Liver (tissue), 9 donors: ENCODE results near the gene ZBTB38. TPM values are rescaled to one million over a fixed set of nuclear protein-coding genes. Genes with fewer than 3 reads are reported as not detected.

ENCODE experiments used
- DNase-seq: peaks from one replicate; pipeline ENCODE4 v3.0.0-alpha.2; 2017; ENCODE audit warnings: low spot score
- H3K27ac ChIP-seq, 2 donors: one replicate each; pipeline ENCODE4 v1.7.0; 2013; ENCODE audit warnings: inconsistent platforms in 2 of 2, low read length in 2 of 2, control low read depth in 1 of 2, low read depth in 1 of 2, mild to moderate bottlenecking in 1 of 2
- H3K27me3 ChIP-seq, 4 donors: one replicate each; pipeline versions ENCODE4 v1.6.1 to v1.7.0; 2013; ENCODE audit warnings: low read length in 3 of 4, inconsistent platforms in 1 of 4, mild to moderate bottlenecking in 1 of 4, moderate library complexity in 1 of 4; ENCODE audit not compliant: control insufficient read depth in 4 of 4, insufficient read depth in 4 of 4
- H3K36me3 ChIP-seq, 4 donors: one replicate each; pipeline versions ENCODE4 v1.6.1 to v1.7.0; 2013; ENCODE audit warnings: low read length in 3 of 4, mild to moderate bottlenecking in 3 of 4, low read depth in 1 of 4, moderate library complexity in 1 of 4; ENCODE audit not compliant: control insufficient read depth in 4 of 4, insufficient read depth in 3 of 4
- H3K4me1 ChIP-seq, 4 donors: one replicate each; pipeline versions ENCODE4 v1.6.1 to v1.7.0; 2013; ENCODE audit warnings: low read length in 3 of 4, mild to moderate bottlenecking in 3 of 4, moderate library complexity in 1 of 4; ENCODE audit not compliant: control insufficient read depth in 4 of 4, insufficient read depth in 4 of 4
- H3K4me3 ChIP-seq, 3 donors: one replicate each; pipeline versions ENCODE4 v1.6.1 to v1.7.0; 2013; ENCODE audit warnings: low read length in 3 of 3, control low read depth in 1 of 3, low read depth in 1 of 3, mild to moderate bottlenecking in 1 of 3
- H3K9ac ChIP-seq, 2 donors: one replicate each; pipeline ENCODE4 v1.7.0; 2013; ENCODE audit warnings: low read length in 2 of 2, mild to moderate bottlenecking in 2 of 2, moderate library complexity in 2 of 2, control low read depth in 1 of 2, low read depth in 1 of 2
- H3K9me3 ChIP-seq, 4 donors: one replicate each; pipeline versions ENCODE4 v1.6.1 to v1.7.0; 2013; ENCODE audit warnings: low read length in 3 of 4; ENCODE audit not compliant: control insufficient read depth in 4 of 4
- CTCF ChIP-seq: fragments of 150-350 bp; IDR thresholded peaks from 2 replicates; pipeline ENCODE4 v1.5.1; 2017; ENCODE audit warnings: improper control_type of control experiment, low read depth, low read length; ENCODE audit not compliant: missing input control
- EGR1 ChIP-seq, 2 donors: IDR thresholded peaks; 2 replicates each; pipeline ENCODE4 v1.6.1; 2016 to 2018; ENCODE audit warnings: antibody characterized with exemption in 2 of 2, low read depth in 2 of 2
- FOXA1 ChIP-seq: IDR thresholded peaks from 2 replicates; pipeline ENCODE4 v1.6.1; 2016; ENCODE audit warnings: antibody characterized with exemption
- FOXA2 ChIP-seq: IDR thresholded peaks from 2 replicates; pipeline ENCODE4 v1.6.1; 2016; ENCODE audit warnings: antibody characterized with exemption
- GABPA ChIP-seq, 2 donors: IDR thresholded peaks in 1 of 2; conservative IDR thresholded peaks in 1 of 2; 2 replicates each; pipeline ENCODE4 v1.6.1; 2016; ENCODE audit warnings: antibody characterized with exemption in 2 of 2, mild to moderate bottlenecking in 1 of 2, moderate library complexity in 1 of 2
- HNF4A ChIP-seq, 2 donors: conservative IDR thresholded peaks; 2 replicates each; pipeline ENCODE4 v1.6.1; 2016; ENCODE audit warnings: antibody characterized with exemption in 2 of 2, mild to moderate bottlenecking in 2 of 2
- HNF4G ChIP-seq: IDR thresholded peaks from 2 replicates; pipeline ENCODE4 v1.6.1; 2016; ENCODE audit warnings: antibody characterized with exemption
- JUND ChIP-seq, 2 donors: IDR thresholded peaks; 2 replicates each; pipeline ENCODE4 v1.6.1; 2016; ENCODE audit warnings: antibody characterized with exemption in 2 of 2
- MAX ChIP-seq: IDR thresholded peaks from 2 replicates; pipeline ENCODE4 v1.6.1; 2016; ENCODE audit warnings: antibody characterized with exemption
- NR2F2 ChIP-seq: IDR thresholded peaks from 2 replicates; pipeline ENCODE4 v1.6.1; 2016; ENCODE audit warnings: antibody characterized with exemption
- RAD21 ChIP-seq, 2 donors: IDR thresholded peaks; 2 replicates each; pipeline ENCODE4 v1.6.1; 2016; ENCODE audit warnings: antibody characterized with exemption in 2 of 2, mild to moderate bottlenecking in 2 of 2
- REST ChIP-seq: IDR thresholded peaks from 2 replicates; pipeline ENCODE4 v1.6.1; 2016; ENCODE audit warnings: antibody characterized with exemption, mild to moderate bottlenecking
- RXRA ChIP-seq, 2 donors: IDR thresholded peaks; 2 replicates each; pipeline ENCODE4 v1.6.1; 2017 to 2018; ENCODE audit warnings: antibody characterized with exemption in 2 of 2, mild to moderate bottlenecking in 1 of 2
- SP1 ChIP-seq: IDR thresholded peaks from 2 replicates; pipeline ENCODE4 v1.6.1; 2018; ENCODE audit warnings: antibody characterized with exemption, mild to moderate bottlenecking
- TAF1 ChIP-seq: conservative IDR thresholded peaks from 2 replicates; pipeline ENCODE4 v1.6.1; 2016; ENCODE audit warnings: antibody characterized with exemption, mild to moderate bottlenecking
- YY1 ChIP-seq: IDR thresholded peaks from 2 replicates; pipeline ENCODE4 v1.6.1; 2016; ENCODE audit warnings: antibody characterized with exemption, mild to moderate bottlenecking
- WGBS: extraction: QIAGEN DNeasy Blood & Tissue Kit; methylation state at CpG from one replicate; pipeline ENCODE4 v1.1.7; 2013; 5-methylcytosine and 5-hydroxymethylcytosine counted together
- polyA plus RNA-seq, 2 donors: library from polyadenylated mRNA; stranded (reverse) in 1 of 2; unstranded in 1 of 2; fragments of 200-250 nt in 1 of 2; fragments of >200 nt in 1 of 2; fragmentation: Nextera tagmentation in 1 of 2; extraction: Ambion mirVana in 1 of 2; gene quantifications; one replicate each; pipeline versions ENCODE4 v1.2.1 to v1.2.3, GENCODE V29; 2013 to 2015
- total RNA-seq, 2 donors: library from RNA; depleted of rRNA; stranded (reverse); fragments of >200 nt; gene quantifications; one replicate each; pipeline ENCODE4 v1.2.3, GENCODE V29; 2014
- TF ChIP-seq, protein P1 (sequence below): IDR thresholded peaks from 2 replicates; pipeline ENCODE4 v1.6.1; 2016; ENCODE audit warnings: antibody characterized with exemption
- TF ChIP-seq, protein P2 (sequence below): IDR thresholded peaks from 2 replicates; pipeline ENCODE4 v1.6.1; 2016; ENCODE audit warnings: antibody characterized with exemption
- donor health status: healthy.
- donor health status: healthy.
- donor health status: healthy.
- donor health status: healthy.
- donor health status: healthy.

The ZBTB38 gene
- total and polyA plus RNA-seq, 4 donors = 9.5 to 57.3 (median 19.5) TPM

- no peaks in the 10 kb centered on the region for H3K27me3 ChIP-seq
- H3K36me3 ChIP-seq = no peaks in the 10 kb centered on the region
- DNase-seq = no peak
- TF ChIP-seq EGR1 (IDR thresholded peaks at IDR 0.05; ENCODE audit: low read depth in 2 of 2) (no peak), REST (no peak), SP1 (no peak), FOXA2 (no peak), HNF4G (no peak), NR2F2 (no peak), JUND (IDR thresholded peaks at IDR 0.05) (no peak), GABPA (IDR thresholded peaks at IDR 0.05 in 1 of 2, conservative IDR thresholded peaks at IDR 0.05 in 1 of 2) (no peak), CTCF (no peak), TAF1 (no peak), RXRA (IDR thresholded peaks at IDR 0.05) (no peak), RAD21 (IDR thresholded peaks at IDR 0.05) (no peak), YY1 (no peak), MAX (no peak), FOXA1 (no peak), HNF4A (conservative IDR thresholded peaks at IDR 0.05) (no peak)
- TF ChIP-seq, protein P1, sequence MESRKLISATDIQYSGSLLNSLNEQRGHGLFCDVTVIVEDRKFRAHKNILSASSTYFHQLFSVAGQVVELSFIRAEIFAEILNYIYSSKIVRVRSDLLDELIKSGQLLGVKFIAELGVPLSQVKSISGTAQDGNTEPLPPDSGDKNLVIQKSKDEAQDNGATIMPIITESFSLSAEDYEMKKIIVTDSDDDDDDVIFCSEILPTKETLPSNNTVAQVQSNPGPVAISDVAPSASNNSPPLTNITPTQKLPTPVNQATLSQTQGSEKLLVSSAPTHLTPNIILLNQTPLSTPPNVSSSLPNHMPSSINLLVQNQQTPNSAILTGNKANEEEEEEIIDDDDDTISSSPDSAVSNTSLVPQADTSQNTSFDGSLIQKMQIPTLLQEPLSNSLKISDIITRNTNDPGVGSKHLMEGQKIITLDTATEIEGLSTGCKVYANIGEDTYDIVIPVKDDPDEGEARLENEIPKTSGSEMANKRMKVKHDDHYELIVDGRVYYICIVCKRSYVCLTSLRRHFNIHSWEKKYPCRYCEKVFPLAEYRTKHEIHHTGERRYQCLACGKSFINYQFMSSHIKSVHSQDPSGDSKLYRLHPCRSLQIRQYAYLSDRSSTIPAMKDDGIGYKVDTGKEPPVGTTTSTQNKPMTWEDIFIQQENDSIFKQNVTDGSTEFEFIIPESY = no peak
- TF ChIP-seq, protein P2, sequence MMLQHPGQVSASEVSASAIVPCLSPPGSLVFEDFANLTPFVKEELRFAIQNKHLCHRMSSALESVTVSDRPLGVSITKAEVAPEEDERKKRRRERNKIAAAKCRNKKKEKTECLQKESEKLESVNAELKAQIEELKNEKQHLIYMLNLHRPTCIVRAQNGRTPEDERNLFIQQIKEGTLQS = no peak
- 73% methylated on average over 9 of the region's 9 CpGs for WGBS
- no peak overlapping the region for H3K4me3 ChIP-seq
- H3K27ac ChIP-seq = no peak overlapping the region
- H3K4me1 ChIP-seq = no peaks in the 10 kb centered on the region
- no peaks in the 10 kb centered on the region for H3K9me3 ChIP-seq
- H3K9ac ChIP-seq = no peak overlapping the region
Observed at GRCh38 chr3:141331377-141332318, 36.7 kb upstream of the ZBTB38 start.
